Esophagus muscularis mucosa (tissue), 4 donors: ENCODE measurements around the gene C1orf21. TPM values are rescaled to one million over a fixed set of nuclear protein-coding genes. Genes with fewer than 3 reads are reported as not detected.
"Not testable (repeated sequence)": the region's sequence is repeated elsewhere in the genome, so short reads cannot be mapped to it uniquely, and the experiment has no call there.

Experiments used
- DNase-seq: peaks from one replicate; pipeline ENCODE4 v3.0.0-alpha.2; 2017; ENCODE audit errors: extremely low spot score
- H3K27ac ChIP-seq, 4 donors: fragments of 200-600 bp; sonication (generic); replicated peaks in 1 of 4; 1 replicate in 3 of 4; 2 replicates in 1 of 4; pipeline ENCODE4 v1.5.1; 2016 to 2019; ENCODE audit warnings: mild to moderate bottlenecking in 1 of 4
- H3K27me3 ChIP-seq, 4 donors: fragments of 200-600 bp; sonication (generic); one replicate each; pipeline versions ENCODE4 v1.5.1 to v1.6.0; 2016 to 2019
- H3K36me3 ChIP-seq, 4 donors: fragments of 200-600 bp; sonication (generic); one replicate each; pipeline ENCODE4 v1.5.1; 2016 to 2019
- H3K4me1 ChIP-seq, 4 donors: fragments of 200-600 bp; sonication (generic); one replicate each; pipeline ENCODE4 v1.5.1; 2016 to 2019
- H3K4me3 ChIP-seq, 4 donors: fragments of 200-600 bp; sonication (generic); 1 replicate in 2 of 4; 2 replicates in 2 of 4; pipeline ENCODE4 v1.5.1; 2016 to 2019; ENCODE audit warnings: mild to moderate bottlenecking in 4 of 4, moderate library complexity in 1 of 4
- H3K9me3 ChIP-seq, 4 donors: fragments of 200-600 bp; sonication (generic); 1 replicate in 3 of 4; 2 replicates in 1 of 4; pipeline ENCODE4 v1.5.1; 2016 to 2019
- EP300 ChIP-seq: sonication (generic); formaldehyde crosslinking; IDR thresholded peaks from one replicate; pipeline ENCODE4 v1.6.1; 2017; ENCODE audit warnings: antibody characterized with exemption
- POLR2A ChIP-seq: fragments of 450-650 bp; IDR thresholded peaks from one replicate; pipeline ENCODE4 v1.6.1; 2017; ENCODE audit warnings: antibody characterized with exemption, moderate library complexity, mild to moderate bottlenecking, low read depth
- POLR2AphosphoS5 ChIP-seq, 2 donors: sonication (generic); formaldehyde crosslinking; IDR thresholded peaks; one replicate each; pipeline ENCODE4 v1.6.1; 2017; ENCODE audit warnings: antibody characterized with exemption in 2 of 2
- WGBS: methylation state at CpG from one replicate; pipeline ENCODE4 v1.1.5; 2018; 5-methylcytosine and 5-hydroxymethylcytosine counted together
- intact Hi-C: fragments of 100-400 bp; cut with DNase I; formaldehyde crosslinking; loops from one replicate; pipeline ENCODE4 v1.15.1; 2023
- total RNA-seq, 4 donors: library from RNA; depleted of rRNA; stranded (reverse); fragments of >200 nt; gene quantifications; one replicate each; pipeline versions ENCODE4 v1.1.0 to v1.2.1, GENCODE V29; 2016
- TF ChIP-seq, protein P1 (sequence below), 3 experiments: fragments of 200-600 bp in 2 of 3; fragments of 450-650 bp in 1 of 3; sonication (generic) in 2 of 3; IDR thresholded peaks; one replicate each; pipeline ENCODE4 v1.5.1; 2017 to 2019; ENCODE audit warnings: antibody characterized with exemption in 3 of 3, mild to moderate bottlenecking in 2 of 3, moderate library complexity in 1 of 3

C1orf21 gene, protein sequence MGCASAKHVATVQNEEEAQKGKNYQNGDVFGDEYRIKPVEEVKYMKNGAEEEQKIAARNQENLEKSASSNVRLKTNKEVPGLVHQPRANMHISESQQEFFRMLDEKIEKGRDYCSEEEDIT
- total RNA-seq: 10 to 100 TPM; 39.5 to 91.7 (median 58.8) TPM

DNA sequence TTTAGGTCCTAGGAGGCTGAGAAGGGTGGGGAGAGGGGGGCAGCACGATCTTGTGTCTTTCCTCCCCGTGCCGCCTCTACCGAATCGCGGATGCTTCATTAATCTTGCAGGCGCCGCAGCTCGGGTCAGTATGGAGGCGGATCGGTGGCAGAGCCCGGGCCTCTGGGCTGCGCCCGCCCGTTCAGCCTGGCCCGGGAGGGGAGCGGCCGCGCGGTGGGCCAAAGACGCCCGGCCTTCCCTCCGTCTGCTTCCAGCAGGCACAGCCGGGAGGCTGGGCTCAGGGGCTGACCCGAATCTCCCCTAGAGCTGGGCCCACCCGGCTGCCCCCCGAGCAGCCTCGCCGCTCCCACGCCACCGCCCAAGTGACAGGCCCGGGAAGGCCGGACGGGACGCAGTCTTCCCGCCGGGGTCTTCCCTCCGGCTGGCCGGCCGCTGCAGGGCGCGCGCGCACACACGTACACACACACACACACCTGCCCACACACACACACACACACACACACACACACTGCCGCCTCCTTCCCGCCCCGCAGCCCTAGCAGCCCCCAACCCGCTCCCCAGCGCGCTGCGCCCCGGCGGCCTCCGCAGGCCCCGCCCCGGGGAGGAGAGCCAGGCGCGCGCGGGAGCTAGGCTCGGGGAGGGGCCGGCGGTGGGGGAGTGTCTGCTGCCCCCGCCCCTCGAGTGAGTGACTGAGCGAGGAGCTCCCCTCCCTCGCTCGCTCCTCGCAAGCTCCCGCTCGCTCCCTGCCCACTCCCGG, at the start of gene C1orf21:
C1orf21 (plus strand) TSS at position 718 of the 757 bp plus-strand sequence. CDS start 90,481 bp downstream, outside the sequence.
- Histone ChIP-seq H3K4me3 (peak within 1 kb of the TSS; percentile 81 to 96 (median 94)), H3K4me1 (peaks cover 23 to 42% (median 38%) of the 10 kb centered on the region in 4 donors), H3K27ac (peak within 1 kb of the TSS; percentile 91 to 97 (median 92)), H3K9me3 (no peaks in the 10 kb centered on the region), H3K36me3 (no peaks in the 10 kb centered on the region), H3K27me3 (no peaks in the 10 kb centered on the region)
- intact Hi-C loops: loop anchor here (5.0 kb wide), 4 partner anchors 96 to 276 kb away; no protein-coding TSS in a partner anchor
- TF ChIP-seq EP300 (no peak), POLR2A (peak; percentile 87), POLR2AphosphoS5 (IDR thresholded peaks at IDR 0.05) (peak; percentile 86 to 98)
- TF ChIP-seq, protein P1, sequence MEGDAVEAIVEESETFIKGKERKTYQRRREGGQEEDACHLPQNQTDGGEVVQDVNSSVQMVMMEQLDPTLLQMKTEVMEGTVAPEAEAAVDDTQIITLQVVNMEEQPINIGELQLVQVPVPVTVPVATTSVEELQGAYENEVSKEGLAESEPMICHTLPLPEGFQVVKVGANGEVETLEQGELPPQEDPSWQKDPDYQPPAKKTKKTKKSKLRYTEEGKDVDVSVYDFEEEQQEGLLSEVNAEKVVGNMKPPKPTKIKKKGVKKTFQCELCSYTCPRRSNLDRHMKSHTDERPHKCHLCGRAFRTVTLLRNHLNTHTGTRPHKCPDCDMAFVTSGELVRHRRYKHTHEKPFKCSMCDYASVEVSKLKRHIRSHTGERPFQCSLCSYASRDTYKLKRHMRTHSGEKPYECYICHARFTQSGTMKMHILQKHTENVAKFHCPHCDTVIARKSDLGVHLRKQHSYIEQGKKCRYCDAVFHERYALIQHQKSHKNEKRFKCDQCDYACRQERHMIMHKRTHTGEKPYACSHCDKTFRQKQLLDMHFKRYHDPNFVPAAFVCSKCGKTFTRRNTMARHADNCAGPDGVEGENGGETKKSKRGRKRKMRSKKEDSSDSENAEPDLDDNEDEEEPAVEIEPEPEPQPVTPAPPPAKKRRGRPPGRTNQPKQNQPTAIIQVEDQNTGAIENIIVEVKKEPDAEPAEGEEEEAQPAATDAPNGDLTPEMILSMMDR (IDR thresholded peaks at IDR 0.05): no peak
- peak; percentile 95 for DNase-seq
- 0% methylated on average over 1 of the region's 73 CpGs for WGBS

DNA sequence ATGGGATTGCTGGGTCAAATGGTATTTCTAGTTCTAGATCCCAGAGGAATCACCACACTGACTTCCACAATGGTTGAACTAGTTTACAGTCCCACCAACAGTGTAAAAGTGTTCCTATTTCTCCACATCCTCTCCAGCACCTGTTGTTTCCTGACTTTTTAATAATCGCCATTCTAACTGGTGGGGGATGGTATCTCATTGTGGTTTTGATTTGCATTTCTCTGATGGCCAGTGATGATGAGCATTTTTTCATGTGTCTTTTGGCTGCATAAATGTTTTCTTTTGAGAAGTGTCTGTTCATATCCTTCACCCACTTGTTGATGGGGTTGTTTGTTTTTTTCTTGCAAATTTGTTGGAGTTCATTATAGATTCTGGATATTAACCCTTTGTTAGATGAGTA, 49.0 kb upstream of the C1orf21 start:
- H3K9me3 ChIP-seq, H3K36me3 ChIP-seq, H3K4me1 ChIP-seq, H3K27ac ChIP-seq, H3K27me3 ChIP-seq, DNase-seq, H3K4me3 ChIP-seq, intact Hi-C loops: not testable (repeated sequence)
- 80% methylated on average over 1 of the region's 1 CpG for WGBS

DNA sequence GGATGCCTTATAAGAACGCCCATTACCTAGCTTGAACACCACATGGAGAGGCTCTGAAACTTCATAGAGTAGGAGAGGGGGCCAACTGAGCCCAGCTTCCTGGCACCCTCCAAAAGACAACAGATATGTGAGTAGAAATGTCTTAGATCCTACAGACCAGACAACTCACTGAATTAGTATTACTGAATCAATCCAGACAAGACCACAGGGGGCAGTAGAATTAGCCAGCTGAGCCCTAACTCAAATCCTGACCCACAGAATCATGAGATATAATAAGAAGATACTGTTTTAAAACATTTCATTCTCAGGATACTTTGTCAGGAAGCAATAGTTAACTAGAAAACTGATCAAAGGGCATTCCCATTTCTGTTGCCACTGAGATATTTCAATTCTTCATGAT, 45.8 kb upstream of the C1orf21 start:
- TF ChIP-seq EP300 (no peak), POLR2AphosphoS5 (IDR thresholded peaks at IDR 0.05) (no peak), POLR2A (no peak)
- TF ChIP-seq, protein P1 (IDR thresholded peaks at IDR 0.05): peak in 1 of 3 experiments; percentile 16
- Histone ChIP-seq H3K4me1 (no peaks in the 10 kb centered on the region), H3K27ac (no peak overlapping the region), H3K36me3 (no peaks in the 10 kb centered on the region), H3K27me3 (no peaks in the 10 kb centered on the region), H3K4me3 (no peak overlapping the region), H3K9me3 (no peaks in the 10 kb centered on the region)
- 82% methylated on average over 1 of the region's 1 CpG for WGBS
- DNase-seq: no peak
- intact Hi-C loops: no loop called here

DNA sequence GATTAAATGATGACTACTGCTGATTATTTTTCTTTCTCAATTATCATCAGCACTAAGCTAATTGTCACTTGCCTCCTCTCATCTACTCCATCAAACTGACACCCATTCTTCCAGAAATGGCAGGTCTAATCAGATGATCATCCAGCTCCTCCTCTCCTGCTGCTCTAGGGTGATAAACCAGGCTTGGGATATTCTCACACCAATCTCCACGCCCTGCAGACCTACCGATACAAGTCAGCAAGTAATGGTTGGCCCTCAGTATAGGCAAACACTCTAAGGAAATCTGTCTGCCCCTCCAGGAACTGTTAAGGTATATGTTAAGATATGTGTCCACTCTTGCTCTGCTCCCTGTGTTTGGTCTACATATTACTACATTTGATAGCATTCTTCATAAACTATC, 36.3 kb upstream of the C1orf21 start:
- no peak for DNase-seq
- TF ChIP-seq POLR2AphosphoS5 (IDR thresholded peaks at IDR 0.05) (no peak), EP300 (no peak), POLR2A (no peak)
- TF ChIP-seq, protein P1 (IDR thresholded peaks at IDR 0.05): no peak
- intact Hi-C loops: no loop called here
- H3K36me3 ChIP-seq: no peaks in the 10 kb centered on the region
- H3K4me1 ChIP-seq: no peaks in the 10 kb centered on the region
- H3K27me3 ChIP-seq: no peaks in the 10 kb centered on the region
- no peak overlapping the region for H3K4me3 ChIP-seq
- 77% methylated on average over 2 of the region's 2 CpGs for WGBS
- no peak overlapping the region for H3K27ac ChIP-seq
- no peaks in the 10 kb centered on the region for H3K9me3 ChIP-seq

DNA sequence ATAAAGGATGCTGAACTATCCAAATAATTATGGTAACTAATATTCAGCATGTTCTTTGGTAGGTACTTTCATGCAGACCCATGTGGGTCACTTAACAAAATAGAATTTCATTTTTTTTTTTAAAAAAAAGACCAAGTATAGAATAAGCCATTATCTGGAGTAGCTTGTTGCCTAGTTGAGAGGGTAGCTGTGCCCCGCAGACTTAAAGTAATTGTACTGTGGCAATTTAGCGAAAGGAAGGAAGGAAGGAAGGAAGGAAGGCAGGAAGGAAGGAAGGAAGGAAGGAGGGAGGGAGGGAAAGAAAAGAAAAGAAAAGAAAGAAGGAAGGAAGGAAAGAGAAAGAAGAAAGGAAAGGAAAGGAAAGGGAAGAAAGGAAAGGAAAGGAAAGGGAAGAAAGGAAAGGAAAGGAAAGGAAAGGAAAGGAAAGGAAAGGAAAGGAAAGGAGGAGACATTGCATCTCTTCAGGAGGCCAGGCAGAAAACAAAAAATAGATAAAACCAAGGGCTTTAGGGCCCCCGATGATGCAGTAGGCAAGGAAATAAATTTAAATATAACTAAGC, 35.3 kb upstream of the C1orf21 start:
- no peak overlapping the region for H3K27ac ChIP-seq
- no peaks in the 10 kb centered on the region for H3K36me3 ChIP-seq
- no peak overlapping the region for H3K4me3 ChIP-seq
- WGBS: 90% methylated on average over 3 of the region's 3 CpGs
- no peaks in the 10 kb centered on the region for H3K9me3 ChIP-seq
- H3K27me3 ChIP-seq: no peaks in the 10 kb centered on the region
- TF ChIP-seq, protein P1 (IDR thresholded peaks at IDR 0.05): no peak
- no peak for TF ChIP-seq POLR2A
- TF ChIP-seq EP300: no peak
- TF ChIP-seq POLR2AphosphoS5 (IDR thresholded peaks at IDR 0.05): no peak
- intact Hi-C loops: no loop called here
- DNase-seq: no peak
- H3K4me1 ChIP-seq: no peaks in the 10 kb centered on the region
